D341Med (cell line): ENCODE measurements around the gene RERG.
A peak's percentile ranks its signal among the peaks of the same experiment; 100 is the strongest.
"Not testable (repeated sequence)": the region's sequence is repeated elsewhere in the genome, so short reads cannot be mapped to it uniquely, and the experiment has no call there.

ENCODE experiments used
- DNase-seq: peaks from one replicate; pipeline ENCODE4 v3.0.0; 2012; ENCODE audit warnings: low spot score

Gene RERG

GRCh38 chr12:15220915-15221885 lies at the start of gene RERG:
Gene RERG, minus strand, starts transcription at chr12:15221417. Its CDS starts 3,928 bp downstream, at chr12:15217489.
- DNase-seq = peak; percentile 96

- no peak for DNase-seq
These were observed 49.4 kb upstream of the RERG start for GRCh38 chr12:15270591-15270990.

- DNase-seq = peak; percentile 79
These were observed 47.8 kb upstream of the RERG start for GRCh38 chr12:15268927-15269552.

- no peak for DNase-seq
These were observed 47.1 kb upstream of the RERG start for GRCh38 chr12:15268309-15268708.

- DNase-seq = no peak
These were observed 44.7 kb upstream of the RERG start for GRCh38 chr12:15265875-15266274.

GRCh38 chr12:15256761-15257160 lies 35.5 kb upstream of the RERG start:
- no peak for DNase-seq

GRCh38 chr12:15253990-15254389 lies 32.8 kb upstream of the RERG start:
- no peak for DNase-seq

- no peak for DNase-seq
These were observed 23.7 kb upstream of the RERG start for GRCh38 chr12:15244926-15245325.

- DNase-seq = no peak
These were observed 23.1 kb upstream of the RERG start for GRCh38 chr12:15244341-15244740.

GRCh38 chr12:15243102-15243501 lies 21.9 kb upstream of the RERG start:
- no peak for DNase-seq

- no peak for DNase-seq
These were observed 19.7 kb upstream of the RERG start for GRCh38 chr12:15240898-15241297.

GRCh38 chr12:15234508-15234907 lies 13.3 kb upstream of the RERG start:
- no peak for DNase-seq

- no peak for DNase-seq
These were observed 12.8 kb upstream of the RERG start for GRCh38 chr12:15234011-15234410.

- no peak for DNase-seq
These were observed 11.7 kb upstream of the RERG start for GRCh38 chr12:15232959-15233358.

- no peak for DNase-seq
These were observed 10.3 kb upstream of the RERG start for GRCh38 chr12:15231493-15231892.

GRCh38 chr12:15230751-15231150 lies 9.5 kb upstream of the RERG start:
- no peak for DNase-seq

GRCh38 chr12:15230137-15230536 lies 8.9 kb upstream of the RERG start:
- no peak for DNase-seq

GRCh38 chr12:15227004-15227679 lies 5.9 kb upstream of the RERG start:
- DNase-seq = peak; percentile 50

- DNase-seq = not testable (repeated sequence)
These were observed 4.6 kb upstream of the RERG start for GRCh38 chr12:15225863-15226218.

GRCh38 chr12:15225136-15225862 lies 4.1 kb upstream of the RERG start:
- no peak for DNase-seq

GRCh38 chr12:15222219-15222618 lies 1.0 kb upstream of the RERG start:
- no peak for DNase-seq

- DNase-seq = no peak
These were observed 766 bp downstream of the RERG start for GRCh38 chr12:15220451-15220850.
